Kidney glomerular epithelial cell (primary cell): ENCODE results near the gene GSTO1.

Experiments
- DNase-seq: peaks from one replicate; lab custom pipeline; 2025; lab: John Stamatoyannopoulos, UW

Gene GSTO1

DNA sequence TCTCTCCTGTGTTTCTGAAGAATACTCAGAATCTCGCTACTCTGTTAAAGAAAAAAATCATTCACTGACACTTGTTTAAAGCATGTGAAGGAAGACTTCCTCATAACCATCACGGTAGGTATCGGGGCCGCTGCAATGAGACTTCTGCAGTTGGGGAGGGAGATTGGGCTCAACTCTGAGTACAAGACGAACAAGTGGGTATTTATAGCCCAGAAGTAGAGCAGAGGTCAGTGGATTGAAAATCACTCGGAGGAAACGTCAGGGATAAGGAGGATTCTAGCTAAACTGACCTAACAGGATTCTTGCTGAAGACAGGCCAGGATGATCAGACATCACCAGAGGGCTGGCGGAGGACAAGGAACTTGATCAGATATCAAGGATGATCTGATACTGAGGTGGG lies 50.2 kb downstream of the GSTO1 start:
- no peak for DNase-seq

DNA sequence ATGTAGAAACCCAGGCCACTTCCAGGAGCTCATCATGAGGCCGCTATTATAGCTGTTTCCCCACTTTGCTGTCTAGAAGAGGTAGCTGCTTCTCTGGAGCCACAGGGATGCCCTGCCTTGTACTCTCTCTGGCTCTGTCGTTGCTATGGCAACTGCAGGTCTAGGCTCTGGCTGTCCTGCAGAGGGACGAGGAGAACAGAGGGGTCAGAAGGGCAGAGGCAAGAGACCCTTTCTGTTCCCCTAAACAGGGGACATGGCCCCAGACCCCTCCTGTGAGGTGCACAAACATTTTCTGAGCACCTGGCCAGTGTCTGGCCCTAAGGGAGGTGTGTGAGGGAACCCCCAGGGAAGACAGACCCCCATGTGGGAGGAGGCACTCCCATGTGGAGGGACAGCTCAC lies 52.2 kb downstream of the GSTO1 start:
- DNase-seq = no peak

DNA sequence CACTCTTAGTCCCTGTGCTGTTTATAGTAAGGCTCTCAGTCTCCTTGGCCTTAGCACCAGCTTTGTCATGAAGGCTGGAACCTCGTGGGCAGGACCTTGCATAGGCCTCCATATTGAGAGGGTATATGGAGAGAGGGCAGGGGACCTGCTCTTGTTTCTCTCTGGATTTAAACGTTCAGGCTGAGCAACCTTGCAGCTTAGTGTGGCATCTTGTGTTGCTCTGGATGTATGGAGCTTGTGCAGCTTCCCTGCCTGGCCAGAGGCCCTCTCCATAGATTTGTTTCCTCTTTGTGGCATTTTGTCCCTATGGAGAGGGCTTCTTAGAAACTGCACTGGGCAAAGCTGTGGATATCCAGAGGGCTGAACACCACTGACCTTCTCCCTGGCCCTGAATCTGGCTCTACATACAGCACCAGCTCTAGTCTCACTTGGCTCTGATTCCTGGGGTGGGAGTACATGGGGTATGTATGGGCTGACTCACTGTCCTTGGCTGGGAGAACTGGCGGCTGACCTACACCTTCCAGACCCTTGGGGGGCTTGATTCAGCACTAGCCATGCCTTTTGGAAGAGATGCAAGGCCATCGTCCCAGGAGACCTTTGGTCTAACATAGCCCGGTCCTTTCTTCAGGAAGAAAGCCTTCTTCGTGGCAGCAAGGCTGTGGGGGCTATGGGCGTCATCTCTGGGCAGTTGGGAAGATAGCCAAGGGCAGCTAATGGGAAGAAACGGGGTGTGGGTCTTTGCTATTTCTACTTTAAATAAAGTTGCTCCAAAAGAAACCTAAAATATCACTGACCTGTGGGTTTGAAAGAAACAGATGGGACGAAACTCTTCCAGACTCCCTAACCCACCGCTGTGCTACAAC lies 53.1 kb downstream of the GSTO1 start:
- DNase-seq = no peak

DNA sequence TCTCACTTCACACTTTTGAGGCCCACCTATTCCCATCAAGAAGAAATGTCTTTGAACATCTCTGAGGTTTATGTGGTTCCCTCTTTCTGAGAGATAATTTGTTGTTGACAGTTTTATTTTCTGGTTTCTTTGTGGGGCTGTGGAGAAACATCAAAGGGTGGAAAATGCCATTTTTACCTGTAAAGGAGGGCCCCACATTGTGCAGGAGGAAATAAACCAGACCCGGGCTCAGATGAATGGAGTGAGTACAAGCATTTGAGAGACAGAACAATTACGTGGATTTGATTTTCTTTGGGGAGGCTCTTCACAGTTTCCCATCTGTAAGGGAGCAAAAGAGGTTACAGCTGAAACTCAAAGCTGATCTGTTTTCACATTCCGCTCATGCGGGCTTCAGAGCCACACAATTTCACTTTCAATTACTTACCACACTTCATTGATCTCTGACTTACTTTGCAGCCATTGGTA lies 53.8 kb downstream of the GSTO1 start:
- DNase-seq = no peak

DNA sequence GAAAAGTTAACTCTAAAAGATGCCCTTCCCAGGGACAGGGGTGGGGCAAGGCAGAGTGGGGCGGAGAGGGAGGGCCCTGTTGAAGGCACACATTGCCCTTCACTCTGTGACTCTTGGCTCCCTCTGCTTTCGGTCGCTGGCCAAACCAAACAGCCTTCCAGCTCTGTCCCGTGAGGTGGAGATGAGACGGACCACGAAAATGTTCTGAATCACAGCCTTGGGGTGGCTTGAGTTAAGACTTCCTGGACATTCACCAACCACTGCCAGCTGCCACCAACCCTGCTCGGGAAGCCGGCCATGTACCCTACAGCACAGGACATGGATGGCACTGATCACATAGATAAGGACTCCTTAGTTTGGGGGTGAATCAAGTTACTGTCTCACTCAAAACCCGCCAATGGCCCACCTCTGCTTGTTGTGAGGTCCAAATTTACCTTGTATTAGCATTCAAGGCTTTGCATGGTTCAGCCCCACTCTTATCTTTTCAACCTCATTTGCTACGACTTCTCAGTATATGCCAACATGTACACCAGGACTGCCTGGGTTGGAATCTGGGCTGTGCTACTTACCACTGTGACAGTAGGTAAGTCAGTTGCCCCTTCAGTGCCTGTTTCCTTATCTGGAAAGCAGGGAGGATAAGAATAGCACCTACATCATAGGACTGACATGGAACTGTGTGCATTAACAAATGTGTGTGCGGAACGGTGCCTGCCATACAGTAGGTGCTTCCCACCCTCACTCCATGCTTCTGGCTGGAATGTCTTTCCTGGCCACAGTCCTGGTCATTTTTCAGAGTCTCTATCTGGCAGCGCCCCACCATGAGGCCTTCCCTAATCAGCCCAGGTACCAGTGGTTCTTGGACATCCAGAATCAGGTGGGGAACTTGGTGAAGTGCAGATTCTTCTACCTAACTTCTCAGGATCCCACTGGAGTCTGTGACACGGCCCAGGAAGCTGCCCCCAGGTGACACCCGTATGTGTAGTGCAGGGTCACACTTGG lies 55.6 kb downstream of the GSTO1 start:
- no peak for DNase-seq

DNA sequence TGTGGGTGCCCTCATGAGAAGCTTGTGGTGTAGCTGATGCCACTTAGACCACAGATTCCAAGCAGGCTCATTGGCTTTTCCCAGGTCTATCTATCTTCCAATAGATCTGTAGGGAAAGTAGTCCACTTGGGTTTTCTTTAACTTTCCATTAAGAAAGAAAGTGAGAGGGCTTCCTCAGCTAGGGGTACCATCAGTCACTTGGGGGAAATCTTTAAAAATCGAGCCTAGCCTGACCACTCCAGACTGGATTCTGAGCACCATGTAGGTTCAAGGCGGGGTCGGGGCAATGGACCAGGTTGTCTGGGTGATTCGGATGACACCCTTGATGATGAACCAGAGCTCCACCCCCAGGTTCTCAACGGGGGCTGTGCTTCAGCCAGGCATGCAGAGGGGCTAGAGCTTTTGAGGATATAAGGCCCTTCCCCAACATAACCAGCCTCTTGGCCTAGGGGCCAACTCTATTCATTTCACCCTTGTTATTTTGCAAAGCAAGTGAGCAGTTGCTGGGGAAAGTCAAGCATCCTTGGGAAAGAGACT lies 56.6 kb downstream of the GSTO1 start:
- DNase-seq = no peak

DNA sequence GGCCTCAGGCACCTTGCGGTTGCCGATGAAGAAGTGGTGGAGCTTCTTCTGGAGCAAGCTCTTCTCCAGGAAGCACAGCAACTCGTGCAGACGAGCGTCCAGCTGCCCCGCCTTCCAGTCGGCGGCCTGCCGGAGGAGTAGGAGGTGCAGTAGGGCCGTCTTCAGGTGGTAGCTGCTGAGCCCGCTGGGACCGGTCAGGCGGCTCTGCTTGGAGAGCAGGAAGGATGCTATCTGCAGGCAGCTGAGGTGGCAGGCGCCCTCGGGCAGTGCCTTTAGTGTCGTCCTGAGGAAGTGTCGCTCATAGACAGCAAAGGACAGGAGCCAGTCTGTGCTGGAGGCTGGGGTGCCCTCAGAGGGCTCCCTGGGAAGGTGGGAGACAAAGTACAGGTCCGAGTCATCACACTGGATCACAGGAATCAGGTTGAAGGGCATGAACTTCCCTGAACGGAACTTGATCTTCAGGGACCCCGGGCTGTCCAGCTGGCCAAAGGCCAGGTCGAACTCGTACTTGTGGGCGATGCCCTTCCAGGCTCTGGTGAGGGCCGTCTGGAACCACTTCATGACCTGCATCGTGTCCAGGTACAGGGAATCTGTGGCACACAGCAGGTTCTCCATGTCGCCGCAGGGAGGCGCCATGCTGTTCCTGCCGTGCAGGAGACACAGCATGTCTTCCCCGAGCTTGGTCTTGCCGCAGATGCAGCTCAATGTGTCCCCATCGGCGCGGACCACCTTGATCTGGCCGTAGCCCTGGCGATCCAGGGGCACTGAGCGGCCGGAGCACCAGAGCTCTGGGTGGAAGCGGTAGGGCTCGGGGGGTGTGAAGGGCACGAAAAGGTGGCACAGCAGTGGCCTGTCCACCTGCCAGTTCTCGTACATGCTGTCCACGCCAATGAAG lies 60.1 kb downstream of the GSTO1 start:
- no peak for DNase-seq

DNA sequence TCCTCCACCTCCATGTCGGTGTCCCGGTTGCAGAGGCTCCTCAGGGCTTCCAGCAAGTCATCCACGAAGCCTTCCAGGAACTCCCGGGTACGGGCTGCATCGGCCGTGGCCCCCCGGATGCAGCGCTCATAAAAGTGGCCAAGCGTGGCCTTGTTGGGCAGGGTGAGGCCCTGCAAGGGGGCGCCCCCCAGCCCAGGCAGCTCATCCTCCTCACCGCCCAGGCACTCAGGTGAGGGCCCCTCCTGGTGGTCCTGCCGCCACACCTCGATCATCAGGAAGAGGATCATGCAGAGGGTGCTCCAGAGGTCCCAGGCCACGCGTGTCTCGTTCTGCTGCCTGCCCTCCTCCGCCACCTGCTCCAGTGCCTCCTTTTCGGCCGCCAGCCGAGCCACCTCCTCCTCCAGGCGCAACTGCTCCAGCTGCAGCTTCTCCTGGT lies 60.8 kb downstream of the GSTO1 start:
- no peak for DNase-seq

DNA sequence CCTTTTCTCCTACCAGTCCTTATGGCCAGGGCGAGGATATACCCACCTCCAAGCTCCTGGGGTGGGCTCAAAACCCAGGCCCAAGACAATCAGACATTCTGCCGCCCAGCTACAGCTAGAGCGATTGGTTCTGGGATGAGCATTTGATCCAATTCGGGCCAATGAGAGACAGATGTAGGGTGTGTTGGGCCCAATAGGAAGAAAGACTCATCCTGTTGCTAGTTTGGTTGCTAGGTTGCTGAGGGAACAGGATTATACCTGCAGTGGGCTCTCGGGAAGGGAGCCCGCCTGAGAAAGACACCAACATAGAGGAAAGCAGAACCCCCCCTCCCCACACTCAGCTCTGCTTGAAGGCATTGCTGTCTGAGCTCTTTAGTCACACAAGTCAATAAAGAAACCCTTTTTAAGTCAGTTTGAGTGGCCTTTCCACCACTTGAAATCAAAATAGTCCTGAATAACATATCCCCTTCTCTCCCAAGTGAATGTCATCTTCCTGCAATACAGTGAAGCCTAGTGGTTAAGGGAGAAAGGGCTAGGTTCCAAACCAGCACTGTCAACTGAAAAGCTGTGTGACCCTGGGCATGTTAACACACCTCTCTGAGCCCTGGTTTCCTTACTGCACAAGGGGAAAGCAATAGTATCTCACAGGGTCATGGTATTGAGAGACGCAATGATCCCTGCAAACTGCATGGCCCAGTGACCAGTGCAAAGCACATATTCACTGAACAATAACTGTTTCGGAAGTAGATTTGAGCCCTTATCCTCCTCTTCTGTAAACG lies 61.8 kb downstream of the GSTO1 start:
- DNase-seq = no peak
